ENCODE results near the gene P2RY11.

P2RY11 gene

DNA sequence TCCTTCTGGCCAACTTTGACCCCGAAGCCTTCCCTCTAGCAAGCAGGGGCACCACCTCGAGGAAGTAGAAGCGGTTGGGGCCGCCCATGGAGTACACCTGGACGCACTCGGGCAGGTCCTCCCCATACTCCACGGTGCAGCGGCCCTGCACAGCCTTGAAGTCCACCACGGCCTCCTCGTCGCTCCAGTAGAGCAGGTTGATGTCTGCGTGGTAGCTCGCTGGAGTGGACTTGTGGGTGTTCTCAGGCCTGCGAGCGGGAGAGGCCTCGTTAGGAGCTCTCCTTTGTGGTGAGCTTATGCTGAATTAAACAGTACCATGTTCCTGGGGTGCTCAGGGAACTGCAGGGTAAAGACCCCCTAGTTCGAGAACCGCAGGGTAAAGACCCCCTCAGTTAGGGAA is 30.5 kb downstream of the P2RY11 start:
- TF ChIP-seq, protein P1, sequence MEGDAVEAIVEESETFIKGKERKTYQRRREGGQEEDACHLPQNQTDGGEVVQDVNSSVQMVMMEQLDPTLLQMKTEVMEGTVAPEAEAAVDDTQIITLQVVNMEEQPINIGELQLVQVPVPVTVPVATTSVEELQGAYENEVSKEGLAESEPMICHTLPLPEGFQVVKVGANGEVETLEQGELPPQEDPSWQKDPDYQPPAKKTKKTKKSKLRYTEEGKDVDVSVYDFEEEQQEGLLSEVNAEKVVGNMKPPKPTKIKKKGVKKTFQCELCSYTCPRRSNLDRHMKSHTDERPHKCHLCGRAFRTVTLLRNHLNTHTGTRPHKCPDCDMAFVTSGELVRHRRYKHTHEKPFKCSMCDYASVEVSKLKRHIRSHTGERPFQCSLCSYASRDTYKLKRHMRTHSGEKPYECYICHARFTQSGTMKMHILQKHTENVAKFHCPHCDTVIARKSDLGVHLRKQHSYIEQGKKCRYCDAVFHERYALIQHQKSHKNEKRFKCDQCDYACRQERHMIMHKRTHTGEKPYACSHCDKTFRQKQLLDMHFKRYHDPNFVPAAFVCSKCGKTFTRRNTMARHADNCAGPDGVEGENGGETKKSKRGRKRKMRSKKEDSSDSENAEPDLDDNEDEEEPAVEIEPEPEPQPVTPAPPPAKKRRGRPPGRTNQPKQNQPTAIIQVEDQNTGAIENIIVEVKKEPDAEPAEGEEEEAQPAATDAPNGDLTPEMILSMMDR (IDR thresholded peaks at IDR 0.05; ENCODE audit: low read depth, low read length, missing control alignments) = no peak
- no peak overlapping the region for H3K27ac ChIP-seq
- no peak overlapping the region for H3K4me3 ChIP-seq (ENCODE audit: low read depth, low read length)

DNA sequence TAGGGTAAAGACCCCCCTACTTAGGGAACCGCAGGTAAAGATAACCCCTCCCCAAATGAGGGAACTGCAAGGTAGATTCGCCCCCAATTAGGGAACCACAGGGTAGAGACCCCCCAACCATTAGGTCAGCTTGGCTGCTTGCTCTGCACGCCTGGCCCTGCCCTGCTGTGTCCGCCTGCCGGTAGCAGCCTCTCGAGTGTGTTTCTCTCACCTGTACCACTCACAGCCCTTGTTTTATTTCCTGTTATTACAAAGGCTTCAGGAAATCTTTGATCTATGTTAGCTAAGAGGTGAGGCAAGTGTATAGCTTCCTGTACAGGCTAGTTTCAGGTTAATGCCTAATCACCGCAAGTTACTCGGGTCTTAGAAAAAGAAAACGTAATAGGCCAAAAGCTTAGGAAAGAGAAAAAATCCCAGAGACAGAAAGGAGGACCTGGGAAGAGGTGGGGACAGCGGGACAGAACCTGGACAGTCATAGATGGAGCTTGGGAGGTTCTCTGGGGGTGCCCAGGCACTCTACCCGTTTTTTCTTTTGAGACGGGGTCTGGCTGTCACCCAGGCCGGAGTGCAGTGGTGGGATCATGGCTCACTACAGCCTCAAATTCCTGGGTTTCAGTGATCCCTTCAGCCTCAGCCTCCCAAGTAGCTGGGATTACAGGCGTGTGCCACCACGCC is 31.3 kb downstream of the P2RY11 start:
- no peak overlapping the region for H3K4me3 ChIP-seq (ENCODE audit: low read depth, low read length)
- H3K27me3 ChIP-seq (replicated peaks) = no peaks in the 10 kb centered on the region
- no peak overlapping the region for H3K27ac ChIP-seq
- in situ Hi-C loops (cut with HindIII; ENCODE audit: low pct_ligation_motif_present, low sequenced_read_pairs) = no loop called here
- no peak for DNase-seq
- H3K36me3 ChIP-seq (replicated peaks) = peaks cover 91% of the 10 kb centered on the region
- TF ChIP-seq, protein P1 (IDR thresholded peaks at IDR 0.05; ENCODE audit: low read depth, low read length, missing control alignments) = no peak

More for the DNA sequence above, 30.5 kb downstream of the P2RY11 start:
- in situ Hi-C loops (cut with HindIII; ENCODE audit: low pct_ligation_motif_present, low sequenced_read_pairs) = no loop called here
- Histone ChIP-seq H3K27me3 (replicated peaks) (no peaks in the 10 kb centered on the region), H3K36me3 (replicated peaks) (peaks cover 94% of the 10 kb centered on the region)
- no peak for DNase-seq

DNA sequence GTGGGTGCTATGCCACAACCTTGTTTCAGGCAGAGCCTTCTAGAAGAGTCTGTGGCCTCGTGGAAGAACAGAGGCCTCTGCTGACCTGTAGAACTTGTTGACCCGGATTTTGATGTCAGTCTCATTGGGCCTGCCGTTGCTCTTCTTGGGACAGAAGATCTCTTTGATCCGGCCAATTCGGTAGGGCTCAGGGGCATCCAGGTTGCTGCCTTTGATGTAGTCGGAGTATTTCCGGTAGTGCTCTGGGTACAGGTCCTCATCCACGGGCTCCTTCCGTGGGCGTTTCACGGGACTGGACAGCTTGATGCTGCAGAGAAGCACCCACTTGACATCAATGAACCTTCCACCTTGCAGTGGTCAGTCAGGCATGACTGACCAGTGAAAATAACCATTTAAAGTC is 32.2 kb downstream of the P2RY11 start:
- in situ Hi-C loops (cut with HindIII; ENCODE audit: low pct_ligation_motif_present, low sequenced_read_pairs) = no loop called here
- H3K4me3 ChIP-seq (ENCODE audit: low read depth, low read length) = no peak overlapping the region
- H3K27ac ChIP-seq = no peak overlapping the region
- no peaks in the 10 kb centered on the region for H3K27me3 ChIP-seq (replicated peaks)
- TF ChIP-seq, protein P1 (IDR thresholded peaks at IDR 0.05; ENCODE audit: low read depth, low read length, missing control alignments) = no peak
- peaks cover 83% of the 10 kb centered on the region for H3K36me3 ChIP-seq (replicated peaks)
- no peak for DNase-seq

DNA sequence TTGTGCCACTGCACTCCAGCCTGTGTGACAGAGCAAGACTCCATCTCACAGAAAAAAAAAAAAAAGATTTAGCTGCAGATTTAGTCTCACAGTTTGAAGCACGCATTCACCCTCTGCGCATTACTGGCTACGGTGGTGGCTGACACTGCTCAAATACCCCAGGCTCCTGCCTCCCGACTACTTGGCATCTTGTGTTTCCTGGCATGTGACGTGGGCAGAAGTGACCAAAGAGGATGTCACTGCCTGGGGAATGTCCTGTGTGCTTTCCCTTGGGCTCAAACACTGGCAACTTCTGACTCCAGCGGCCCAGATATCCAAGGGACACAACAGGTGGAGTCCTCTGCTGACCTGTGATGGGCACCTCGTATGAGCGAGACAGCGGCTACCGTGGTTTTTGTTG is 32.9 kb downstream of the P2RY11 start:
- in situ Hi-C loops (cut with HindIII; ENCODE audit: low pct_ligation_motif_present, low sequenced_read_pairs) = no loop called here
- H3K36me3 ChIP-seq (replicated peaks) = peaks cover 81% of the 10 kb centered on the region
- TF ChIP-seq, protein P1 (IDR thresholded peaks at IDR 0.05; ENCODE audit: low read depth, low read length, missing control alignments) = no peak
- no peaks in the 10 kb centered on the region for H3K27me3 ChIP-seq (replicated peaks)
- no peak overlapping the region for H3K27ac ChIP-seq
- DNase-seq = no peak
- H3K4me3 ChIP-seq (ENCODE audit: low read depth, low read length) = no peak overlapping the region

DNA sequence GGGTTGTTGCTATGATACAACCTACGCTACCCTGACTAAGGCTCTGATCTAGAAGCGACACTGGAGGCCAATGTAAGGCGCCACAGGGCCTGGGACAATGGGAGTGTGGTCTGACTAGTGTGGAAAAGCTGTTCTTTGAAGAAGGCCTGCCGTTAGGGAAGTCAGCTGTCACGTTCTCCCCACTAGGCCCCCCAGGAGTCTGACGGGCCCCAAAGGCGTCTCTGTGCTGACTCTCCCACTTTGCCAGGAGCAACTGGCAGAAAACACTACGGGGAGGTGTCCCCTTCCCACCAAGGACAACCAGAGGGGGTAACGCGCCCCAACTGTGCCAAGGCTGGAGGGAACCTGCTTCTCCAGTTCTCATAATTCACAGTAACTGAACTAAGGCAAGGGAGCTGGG is 33.5 kb downstream of the P2RY11 start:
- no peak for DNase-seq
- in situ Hi-C loops (cut with HindIII; ENCODE audit: low pct_ligation_motif_present, low sequenced_read_pairs) = no loop called here
- Histone ChIP-seq H3K36me3 (replicated peaks) (peaks cover 81% of the 10 kb centered on the region), H3K4me3 (ENCODE audit: low read depth, low read length) (no peak overlapping the region), H3K27ac (no peak overlapping the region), H3K27me3 (replicated peaks) (no peaks in the 10 kb centered on the region)
- TF ChIP-seq, protein P1 (IDR thresholded peaks at IDR 0.05; ENCODE audit: low read depth, low read length, missing control alignments) = no peak

DNA sequence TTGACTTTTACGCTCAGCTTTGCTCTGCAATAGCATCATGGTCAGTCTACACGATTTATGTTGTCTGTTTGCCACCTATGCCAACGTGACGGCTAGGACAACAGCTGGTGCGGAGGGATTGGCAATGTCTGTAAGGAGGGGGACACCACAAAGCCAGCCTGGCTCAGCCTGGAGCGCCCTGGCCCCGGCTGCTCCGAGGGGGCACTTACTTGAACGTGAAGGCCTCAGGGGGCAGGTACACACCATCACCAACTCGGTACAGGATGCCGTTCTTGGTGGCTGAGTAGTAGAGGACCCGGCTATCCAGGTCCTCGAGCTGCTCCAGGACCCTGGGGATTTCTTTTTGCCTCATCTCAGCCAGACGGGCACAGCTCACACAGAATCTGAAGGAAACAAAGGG is 34.6 kb downstream of the P2RY11 start:
- Histone ChIP-seq H3K4me3 (ENCODE audit: low read depth, low read length) (no peak overlapping the region), H3K27ac (no peak overlapping the region), H3K27me3 (replicated peaks) (no peaks in the 10 kb centered on the region), H3K36me3 (replicated peaks) (peaks cover 82% of the 10 kb centered on the region)
- in situ Hi-C loops (cut with HindIII; ENCODE audit: low pct_ligation_motif_present, low sequenced_read_pairs) = no loop called here
- TF ChIP-seq, protein P1 (IDR thresholded peaks at IDR 0.05; ENCODE audit: low read depth, low read length, missing control alignments) = no peak
- no peak for DNase-seq

Measured in brain microvascular endothelial cell (primary cell).